ENCODE results near the gene ACACA.
"Not testable (repeated sequence)": the region's sequence is repeated elsewhere in the genome, so short reads cannot be mapped to it uniquely, and the experiment has no call there.

Gene ACACA

DNA sequence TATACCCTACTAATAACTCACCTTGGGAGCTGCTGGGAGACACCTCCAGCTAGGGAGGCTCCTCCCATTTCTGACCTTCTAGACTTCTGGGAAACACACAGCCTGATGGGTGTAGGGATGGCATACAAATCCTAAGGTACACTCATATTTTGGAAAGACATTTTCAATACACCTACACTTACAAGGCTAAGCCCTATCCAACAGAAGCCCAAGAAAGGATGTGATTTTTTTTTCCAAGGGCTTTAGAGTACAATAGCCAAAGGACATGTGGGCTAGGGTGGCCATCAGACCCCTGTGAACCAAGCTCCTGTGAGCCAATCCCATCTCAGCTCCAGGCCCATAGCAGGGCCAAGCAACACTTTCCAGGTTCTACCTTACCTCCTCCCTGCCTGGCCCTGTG is 313.9 kb downstream of the ACACA start:
- no peak for ATAC-seq

DNA sequence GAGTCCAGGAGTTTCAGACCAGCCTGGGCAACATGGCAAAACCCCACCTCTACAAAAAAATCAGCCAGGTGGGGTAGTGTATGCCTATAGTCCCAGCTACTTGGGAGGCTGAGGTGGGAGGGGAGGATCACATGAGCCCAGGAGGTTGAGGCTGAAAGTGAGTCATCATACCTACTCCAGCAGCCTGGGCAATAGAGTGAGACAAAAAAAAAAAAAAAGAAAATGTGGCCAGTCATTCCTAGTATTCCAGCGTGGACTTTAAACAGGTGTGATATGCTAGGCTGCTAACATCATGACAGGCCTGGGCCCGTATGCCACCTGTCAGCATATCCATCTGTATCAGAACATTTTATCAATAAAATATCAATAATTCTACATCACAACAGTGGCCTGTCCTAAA is 314.6 kb downstream of the ACACA start:
- ATAC-seq: no peak

DNA sequence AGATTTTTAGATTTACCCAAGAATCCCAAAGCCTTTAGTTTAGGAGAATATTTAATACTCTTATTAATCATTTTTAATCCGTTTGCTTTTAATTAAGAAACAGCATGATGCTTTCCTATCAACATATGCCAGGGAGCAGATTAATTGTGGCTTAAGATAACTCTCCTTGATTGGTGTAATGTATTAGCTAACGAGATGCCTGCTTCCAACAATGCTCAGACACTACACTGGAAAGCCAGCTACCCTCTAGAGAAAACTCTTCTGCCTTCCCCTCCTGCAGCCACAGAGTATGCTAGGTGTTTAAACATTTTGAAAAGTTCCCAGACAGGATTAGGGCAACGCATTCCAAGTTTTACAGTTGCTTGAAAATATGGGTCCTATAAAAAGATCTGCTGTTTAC is 315.7 kb downstream of the ACACA start:
- no peak for ATAC-seq

DNA sequence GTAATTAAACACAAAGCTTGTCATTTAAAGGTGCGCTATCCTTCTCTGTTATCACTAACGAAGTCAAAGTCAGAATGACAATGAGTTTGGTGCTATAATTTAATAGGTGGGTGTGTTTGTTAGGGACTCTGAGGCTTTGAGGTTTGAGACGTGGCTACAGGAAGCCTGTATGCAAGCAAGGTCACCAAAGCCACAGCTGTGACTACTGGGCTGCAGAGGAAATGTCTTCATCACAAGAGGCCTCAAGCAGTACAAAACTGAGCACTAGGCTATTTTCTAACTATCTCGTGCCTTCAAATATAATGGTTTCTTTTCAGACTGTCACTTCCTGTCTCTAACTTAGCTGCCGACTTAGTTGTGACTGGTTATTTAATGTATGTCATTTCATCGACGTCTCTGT is 316.7 kb downstream of the ACACA start:
- peak; percentile 97 for ATAC-seq

DNA sequence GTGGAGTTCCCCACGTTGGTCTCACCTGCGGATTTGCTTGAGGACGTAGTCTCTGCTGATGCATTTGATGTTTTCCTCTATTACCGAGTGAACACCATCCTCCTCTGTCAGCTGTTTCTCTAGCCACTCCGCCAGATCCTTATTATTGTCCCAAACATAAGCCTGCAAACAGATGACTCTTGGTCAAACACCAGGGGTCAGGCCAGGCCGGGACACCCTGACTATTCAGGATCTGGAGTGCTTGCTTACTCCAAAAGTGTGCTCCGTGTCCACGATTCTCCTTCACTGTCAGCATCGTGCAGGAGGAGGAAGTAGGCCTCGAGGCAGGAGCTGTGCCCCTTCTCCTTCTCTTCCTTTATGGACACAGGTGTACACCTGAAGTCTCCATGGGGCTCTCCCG is 317.7 kb downstream of the ACACA start:
- ATAC-seq: no peak

DNA sequence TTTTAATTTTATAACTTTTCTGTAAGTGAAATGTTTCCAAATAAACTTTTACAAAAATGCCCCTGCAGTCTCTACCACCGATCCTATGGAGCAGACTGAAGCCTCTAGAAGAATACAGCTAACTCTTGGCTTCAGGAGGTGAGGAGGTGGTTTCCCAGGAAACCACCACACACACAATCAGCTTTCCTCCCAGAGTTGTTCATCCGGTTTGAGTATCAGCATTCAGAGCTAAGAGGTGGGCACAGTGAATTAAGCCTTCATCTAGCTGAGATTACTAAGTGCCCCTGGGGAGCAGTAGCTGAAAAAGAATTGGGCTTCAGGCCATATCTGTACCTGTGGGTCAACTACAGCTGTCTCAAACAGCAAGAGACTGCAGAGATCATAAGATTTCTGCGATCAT is 318.2 kb downstream of the ACACA start:
- ATAC-seq: no peak

DNA sequence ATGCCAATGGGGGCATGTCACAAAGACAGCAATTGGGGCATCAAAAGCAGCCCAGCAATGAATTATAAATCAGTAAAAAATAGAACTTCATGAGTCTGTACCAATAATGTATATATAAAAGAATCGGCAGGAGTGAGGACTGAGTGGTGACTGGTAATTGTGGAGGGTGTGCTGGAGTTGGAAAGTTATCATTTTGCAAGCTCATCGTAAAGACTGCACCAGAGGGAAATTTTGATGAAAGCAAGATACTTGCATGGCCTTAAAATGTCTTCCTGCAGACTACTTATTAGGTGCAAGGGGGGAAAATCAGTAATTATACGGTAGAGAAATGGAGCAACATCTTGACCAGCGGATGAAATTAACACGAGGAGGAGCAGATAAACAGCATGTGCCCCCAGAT is 319.0 kb downstream of the ACACA start:
- ATAC-seq: no peak

DNA sequence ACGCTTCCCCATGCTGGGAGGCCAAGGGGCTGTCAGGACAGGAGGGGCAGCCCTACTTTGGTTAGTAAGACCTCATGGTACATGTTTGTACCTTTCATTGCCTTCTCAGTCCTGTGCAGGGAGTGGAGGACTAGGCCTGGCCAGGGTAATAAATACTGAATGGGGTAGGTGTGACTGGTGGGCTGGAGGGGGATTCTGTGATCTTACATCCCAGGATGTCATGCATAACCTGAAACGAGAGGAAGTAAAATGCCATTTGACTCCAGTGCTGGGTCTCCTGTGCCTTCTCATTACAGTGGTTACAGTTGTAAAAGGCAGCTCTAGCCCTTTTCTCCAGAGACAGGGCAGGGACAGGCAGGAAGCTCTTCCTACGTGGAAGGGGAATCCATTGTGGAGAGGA is 319.7 kb downstream of the ACACA start:
- ATAC-seq: no peak

DNA sequence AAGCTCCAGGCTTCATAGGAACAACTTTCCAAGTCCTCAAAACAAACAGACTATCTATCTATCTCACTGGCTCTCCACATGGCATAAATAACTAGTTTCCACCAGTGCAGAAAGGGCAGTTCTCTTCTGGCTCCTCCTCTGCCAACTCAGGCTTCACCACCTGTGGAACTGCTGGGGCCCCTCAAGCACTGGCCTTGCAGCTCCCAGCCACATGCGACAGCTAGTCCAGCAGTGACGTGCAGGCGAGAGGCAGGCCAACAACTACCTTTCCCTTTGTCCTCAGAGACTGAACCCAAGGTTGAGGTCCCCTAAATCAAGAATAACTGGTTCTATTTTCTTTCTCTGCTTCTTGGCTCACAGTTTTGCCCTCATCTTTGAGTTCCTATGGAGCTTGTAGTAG is 320.3 kb downstream of the ACACA start:
- ATAC-seq: no peak

DNA sequence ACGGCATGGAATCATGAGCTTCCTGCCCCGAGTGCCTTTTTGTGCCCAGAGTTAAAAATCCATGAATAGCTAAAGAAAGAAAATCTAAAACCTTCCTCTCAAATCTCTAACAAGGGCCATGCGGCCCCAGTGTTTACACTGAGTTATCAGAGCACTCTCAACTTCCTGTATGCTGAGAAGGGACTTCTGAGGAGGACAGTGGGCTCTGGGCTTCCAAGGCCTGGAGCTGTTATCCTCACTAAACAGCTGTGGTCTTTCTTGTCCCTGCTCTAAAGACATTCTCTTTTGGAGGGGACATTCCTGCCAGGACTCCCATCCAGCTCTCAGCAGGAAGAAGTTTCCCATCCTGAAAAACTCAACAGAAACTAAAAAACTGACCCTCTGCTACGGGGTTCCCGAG is 322.3 kb downstream of the ACACA start:
- ATAC-seq: no peak

DNA sequence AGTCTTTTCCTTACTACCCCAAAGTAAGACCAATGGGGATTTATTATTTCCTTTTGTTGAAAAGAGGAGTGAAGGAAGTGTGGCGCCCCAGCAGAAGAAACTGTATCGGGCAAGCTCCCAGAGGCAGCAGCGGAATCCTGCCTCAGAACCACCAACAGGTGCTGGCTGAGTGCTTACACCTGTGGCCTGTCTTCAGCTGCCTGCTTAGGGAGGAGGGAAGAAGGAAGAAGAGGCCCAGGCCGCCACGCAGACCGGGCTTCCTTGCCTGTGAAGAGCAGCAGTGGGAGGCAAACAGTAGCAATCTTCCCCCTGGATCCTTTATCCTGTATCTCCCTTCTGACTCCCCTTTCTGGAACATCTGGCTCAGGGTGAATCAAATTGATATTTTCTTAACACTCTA is 323.2 kb downstream of the ACACA start:
- ATAC-seq: no peak

DNA sequence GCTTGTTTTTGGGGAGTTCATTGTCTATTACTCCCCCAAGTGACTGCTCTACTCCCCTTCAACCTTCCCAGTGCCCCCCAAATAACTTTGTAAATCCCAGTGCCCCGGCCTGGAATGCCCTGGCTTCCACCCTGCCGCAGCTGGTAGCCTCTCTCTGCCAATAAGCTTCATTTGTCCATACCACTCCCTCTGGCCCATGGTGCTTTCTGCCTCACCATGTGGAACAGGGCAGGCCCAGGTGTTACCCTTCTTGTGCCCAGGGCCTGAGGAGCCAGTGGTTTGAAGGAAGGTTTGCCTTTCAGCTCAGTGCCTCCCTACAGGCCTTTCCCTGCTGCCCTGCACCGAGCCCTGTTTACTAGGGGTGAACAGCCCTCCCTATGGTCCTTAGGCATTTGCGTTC is 323.7 kb downstream of the ACACA start:
- ATAC-seq: no peak

DNA sequence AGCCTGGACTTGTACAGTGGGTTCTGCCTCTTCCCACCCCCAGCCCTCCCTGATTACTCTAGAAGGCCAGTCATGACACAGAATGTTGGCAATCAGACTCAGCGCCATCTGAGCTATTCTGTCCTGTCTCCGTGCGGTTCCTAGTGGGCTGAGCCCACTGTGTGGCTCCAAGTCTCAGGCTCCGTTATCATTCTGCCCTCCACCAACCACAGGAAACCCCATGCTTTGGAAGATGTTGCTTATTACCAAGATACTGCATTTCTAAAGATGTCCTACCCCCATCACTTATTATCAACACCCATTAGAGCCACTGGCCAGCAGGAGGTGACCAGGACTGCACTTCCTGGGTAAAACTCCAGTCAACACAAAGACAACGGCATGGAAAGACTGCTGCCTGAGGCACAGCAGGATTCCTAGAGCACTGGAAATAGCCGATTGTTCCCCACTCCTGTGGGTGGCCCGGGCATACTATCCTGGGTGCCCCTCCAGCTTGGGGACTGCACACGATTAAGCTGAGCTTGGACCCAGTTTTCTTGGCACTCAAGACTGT is 324.2 kb downstream of the ACACA start:
- no peak for ATAC-seq

DNA sequence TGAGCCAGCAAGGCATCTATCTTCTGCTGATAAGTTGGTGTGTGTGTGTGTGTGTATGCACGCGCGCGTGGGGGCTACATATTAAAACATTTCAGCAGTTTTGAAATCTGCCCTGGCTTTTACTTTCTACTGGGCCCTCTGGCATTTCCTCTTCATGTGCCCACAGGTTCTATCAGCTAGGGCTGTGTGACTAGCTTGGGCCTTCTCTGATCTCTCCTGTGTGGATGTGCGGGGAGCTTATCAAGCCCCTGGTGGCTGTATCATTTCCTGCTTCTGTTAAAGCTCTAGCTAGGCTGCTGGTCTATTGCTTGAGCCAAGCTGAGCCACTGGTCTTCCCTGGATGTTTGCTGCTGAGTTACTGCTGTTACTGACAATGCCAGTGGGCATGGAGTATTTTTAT is 325.3 kb downstream of the ACACA start:
- peak in 1 of 2 donors; percentile 30 for ATAC-seq

DNA sequence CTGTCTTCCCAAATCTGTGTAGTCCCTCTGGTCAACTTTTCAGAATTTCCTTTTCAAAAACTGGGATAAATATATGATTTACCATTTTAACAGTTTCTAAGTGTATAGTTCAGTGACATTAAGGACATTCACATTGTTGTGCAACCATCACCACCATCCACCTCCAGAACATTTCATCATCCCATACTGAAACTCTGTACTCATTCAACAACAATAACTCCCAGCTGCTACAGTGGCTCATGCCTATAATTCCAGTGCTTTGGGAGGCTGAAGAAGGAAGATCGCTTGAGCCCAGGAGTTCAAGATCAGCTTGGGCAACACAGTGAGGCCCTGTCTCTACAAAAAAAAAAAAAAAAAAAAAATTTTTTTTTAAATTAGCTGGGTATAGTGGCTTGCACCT is 326.9 kb downstream of the ACACA start:
- ATAC-seq: no peak

DNA sequence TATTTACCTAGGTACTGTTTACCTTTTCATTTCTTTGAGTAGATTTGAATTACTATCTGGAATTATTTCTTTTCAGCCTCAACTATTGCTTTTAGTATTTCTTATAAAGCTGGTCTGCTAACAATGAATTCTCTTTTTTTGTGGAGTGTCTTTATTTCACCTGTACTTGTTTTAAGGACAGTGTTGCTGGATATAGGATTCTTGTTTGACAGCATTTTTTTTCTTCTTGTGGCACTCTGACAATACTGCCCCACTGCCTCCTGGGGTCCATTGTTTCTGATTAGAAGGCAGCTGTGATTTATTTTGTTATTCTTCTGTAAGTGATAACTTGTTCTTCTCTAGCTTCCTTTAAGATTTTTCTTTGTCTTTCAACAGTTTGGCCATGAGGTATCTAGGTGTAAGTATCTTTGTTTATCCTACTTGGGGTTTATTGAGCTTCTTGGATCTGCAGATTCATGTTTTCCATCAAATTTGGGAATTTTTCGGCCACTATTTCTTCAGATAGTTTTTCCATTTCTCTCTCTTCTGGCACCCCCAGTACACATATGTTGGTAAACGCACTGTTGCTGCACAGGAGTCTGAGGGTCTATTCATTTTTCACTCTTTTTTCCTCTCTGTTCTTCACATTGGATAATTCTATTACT is 327.4 kb downstream of the ACACA start:
- ATAC-seq: no peak

DNA sequence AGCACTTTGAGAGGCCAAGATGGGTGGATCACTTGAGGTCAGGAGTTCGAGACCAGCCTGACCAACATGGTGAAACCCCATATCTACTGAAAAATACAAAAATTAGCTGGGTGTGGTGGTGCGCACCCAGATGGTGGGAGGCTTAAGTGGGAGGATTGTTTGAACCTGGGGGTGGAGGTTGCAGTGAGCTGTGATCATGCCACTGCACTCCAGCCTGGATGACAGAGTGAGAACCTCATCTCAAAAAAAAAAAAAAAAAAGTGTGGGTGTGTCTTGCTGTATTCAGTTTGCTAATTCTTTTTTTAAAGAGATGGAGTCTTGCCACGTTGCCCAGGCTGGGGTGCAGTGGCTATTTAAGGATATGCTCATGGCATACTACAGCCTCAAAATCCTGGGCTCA is 333.2 kb downstream of the ACACA start:
- not testable (repeated sequence) for ATAC-seq

DNA sequence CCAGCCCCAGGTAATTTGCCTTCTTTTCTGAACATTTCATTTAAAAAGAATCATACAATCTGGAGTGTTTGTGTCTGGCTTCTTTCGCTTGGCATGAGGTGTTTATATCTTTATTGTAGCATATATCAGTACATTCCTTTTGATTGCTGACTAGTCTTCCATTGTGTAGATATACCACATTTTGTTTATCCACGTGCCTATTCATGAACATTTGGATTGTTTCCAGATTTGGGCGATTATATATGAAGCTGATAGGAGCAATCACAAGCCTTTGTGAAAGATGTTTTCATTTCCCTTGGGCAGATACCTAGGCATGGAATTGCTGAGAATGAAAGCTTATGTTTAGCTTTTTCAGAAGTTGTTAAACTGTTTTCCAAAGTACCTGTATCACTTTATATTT is 337.5 kb downstream of the ACACA start:
- ATAC-seq: no peak

DNA sequence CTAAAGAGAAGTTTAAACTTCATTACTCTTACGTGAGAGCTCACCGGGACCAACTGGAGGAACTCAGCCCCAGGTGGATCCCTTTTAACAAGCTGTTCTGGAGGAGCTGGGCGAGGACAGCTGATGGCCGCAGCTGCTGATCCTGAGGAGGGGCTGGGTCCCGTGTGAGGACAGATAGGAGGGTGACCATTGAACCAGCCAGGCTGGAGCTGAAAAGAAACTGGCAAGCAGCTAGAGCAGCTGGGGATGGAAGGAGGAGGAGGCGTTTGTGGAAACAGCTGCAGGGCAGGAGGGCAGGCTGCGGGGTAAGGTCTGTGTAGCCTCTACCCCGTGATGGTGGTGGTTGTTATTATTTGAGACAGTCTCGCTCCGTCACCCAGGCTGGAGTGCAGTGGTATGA is 338.4 kb downstream of the ACACA start:
- ATAC-seq: no peak

DNA sequence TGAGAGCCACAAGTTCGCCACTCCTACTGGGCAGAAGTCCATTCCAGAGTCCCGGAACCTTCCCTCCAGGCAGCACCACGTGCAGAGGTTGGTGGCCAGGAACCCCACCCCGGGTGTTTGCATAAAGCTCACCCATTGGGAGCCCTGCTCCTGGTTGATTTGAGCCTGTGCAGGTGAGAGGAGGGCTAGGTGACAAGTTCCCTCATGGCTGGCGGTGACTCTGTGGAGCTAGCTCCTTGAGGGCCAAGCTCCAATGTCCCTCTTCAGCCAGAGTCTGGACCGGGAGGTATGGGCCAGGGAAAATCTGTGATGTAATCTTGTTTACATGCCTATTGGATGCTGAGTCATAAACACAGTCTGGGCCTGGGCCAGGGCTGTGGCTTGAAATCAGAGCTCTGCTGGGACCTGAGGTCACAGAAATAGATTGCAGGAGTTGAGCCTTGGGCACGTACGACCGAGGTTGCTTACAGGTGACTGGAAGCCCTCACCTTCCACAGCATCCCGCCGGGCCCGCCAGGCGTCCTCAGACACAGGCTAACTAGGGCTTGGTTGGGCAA is 339.0 kb downstream of the ACACA start:
- no peak for ATAC-seq

DNA sequence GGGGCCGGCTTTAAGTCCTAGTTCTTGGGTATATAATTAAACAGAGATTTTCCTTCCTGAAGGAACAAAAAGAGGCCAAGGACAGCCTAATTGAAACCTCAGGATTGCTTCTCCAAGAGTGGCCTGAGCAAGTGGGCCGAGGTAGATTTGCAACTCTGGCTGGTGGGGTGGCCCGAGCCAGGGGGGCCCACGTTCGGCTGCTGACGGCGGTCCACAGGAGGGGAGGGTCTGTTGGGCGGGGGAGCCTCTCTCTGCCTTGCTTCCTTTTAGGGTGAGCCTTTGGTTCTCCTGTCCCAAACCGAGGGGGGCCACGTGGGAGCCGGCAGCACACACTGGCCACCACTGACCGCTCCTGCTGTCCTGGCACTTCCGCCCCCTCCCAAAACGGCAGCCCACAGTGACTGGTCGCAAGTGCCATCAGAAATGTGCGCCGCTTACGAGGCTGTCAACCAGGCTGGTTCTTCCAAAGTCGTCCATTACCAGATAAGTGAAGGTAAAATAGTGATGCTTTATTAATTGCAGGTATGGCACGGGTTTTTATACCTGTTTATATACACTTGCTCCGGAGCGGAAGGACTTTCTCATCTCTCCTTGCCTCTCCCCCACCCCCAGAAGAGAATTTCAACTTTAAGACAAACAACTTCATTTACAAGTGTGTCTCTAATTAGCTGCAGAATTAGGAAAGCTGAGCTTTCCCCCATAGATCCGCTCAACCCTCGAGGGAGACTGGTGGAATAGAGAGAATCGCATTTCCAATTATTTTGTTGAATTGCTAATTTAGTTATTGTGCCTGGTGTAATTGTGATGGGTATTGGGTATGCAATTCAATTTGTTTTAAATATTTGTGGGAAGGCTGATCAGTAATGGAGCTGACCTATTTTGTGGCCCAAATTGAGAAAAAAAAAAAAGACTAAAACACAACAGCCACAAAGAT is 340.0 kb downstream of the ACACA start:
- ATAC-seq: no peak

DNA sequence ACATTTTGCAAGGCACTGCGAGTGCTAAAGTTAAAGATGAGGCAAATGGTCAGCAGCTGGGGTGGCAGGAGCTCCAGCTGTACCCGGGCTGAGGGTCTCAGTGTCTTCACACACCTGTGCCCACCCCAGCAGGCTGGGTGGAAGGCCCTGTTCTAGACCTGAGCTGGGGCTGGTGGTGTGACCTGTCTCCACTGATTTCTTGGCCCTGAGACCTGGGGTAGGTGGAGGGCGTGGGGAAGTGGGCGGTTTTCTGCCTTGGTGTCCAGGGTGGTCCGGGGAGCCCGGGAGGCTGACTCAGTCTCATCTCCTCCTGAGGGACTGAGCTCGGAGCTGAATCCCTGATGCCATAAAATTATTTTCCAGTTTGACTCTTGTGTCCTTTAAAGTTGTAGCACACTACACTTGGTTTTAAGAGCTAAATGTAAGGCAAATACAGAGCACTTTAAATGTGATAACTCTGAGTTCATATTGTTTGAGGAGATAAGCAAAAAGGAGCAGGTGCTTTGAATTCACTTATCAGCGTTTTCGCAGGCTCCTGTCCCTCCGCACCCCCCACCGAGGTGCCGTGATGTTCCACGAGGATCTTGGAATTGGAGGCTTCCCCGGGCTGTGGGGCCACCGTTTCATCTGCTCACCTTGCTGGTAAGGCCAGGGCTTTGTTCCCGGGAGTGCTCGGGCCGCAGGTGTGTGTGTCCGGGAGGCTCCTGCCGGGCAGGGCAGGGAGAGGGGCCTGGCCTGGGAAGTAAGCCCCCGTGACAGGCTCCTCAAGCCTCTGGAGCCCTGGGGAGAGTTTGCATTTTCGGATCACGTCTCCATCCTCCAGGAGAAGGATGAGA is 340.9 kb downstream of the ACACA start:
- ATAC-seq: no peak

DNA sequence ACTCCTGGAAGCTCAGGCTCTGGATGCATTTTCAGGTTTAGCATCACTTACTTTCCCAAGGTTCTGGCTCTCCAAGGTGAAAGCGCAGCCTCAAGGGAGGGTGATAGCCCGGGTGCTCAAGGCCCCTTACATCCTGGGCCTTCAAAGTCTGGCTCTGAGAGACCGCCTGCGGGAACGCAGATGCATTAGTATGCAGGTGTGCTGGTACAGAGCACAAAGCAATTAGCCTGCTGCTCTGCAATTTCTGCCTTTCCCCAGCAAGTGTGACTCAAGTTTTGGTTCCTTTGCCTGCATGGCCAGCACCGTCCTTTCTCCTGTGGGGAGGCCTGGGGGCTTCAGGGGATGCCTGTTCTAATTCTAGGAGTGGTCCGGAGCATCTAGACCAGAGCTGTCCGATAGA is 341.7 kb downstream of the ACACA start:
- ATAC-seq: no peak

Data from activated CD4-positive, CD25-positive, alpha-beta regulatory T cell treated with anti-CD3 and anti-CD28 coated beads, Interleukin-2, amount 50 U/mL, for 24 hours (primary cell).